K562 (cell line): ENCODE measurements around the gene CLCN1. TPM values are rescaled to one million over a fixed set of nuclear protein-coding genes. Genes with fewer than 3 reads are reported as not detected.
A peak's percentile ranks its signal among the peaks of the same experiment; 100 is the strongest.

Experiments used
- ATAC-seq: fragments of 200-7000 bp; cut with Tn5 transposase; 3 replicates; pipeline ENCODE4 v1.9.1; 2020; ENCODE audit warnings: moderate library complexity
- BruUV-seq: library from RNA; stranded (reverse); fragments of 400-500 nt; replicated peaks from 2 replicates; lab custom pipeline; 2021; lab: Mats Ljungman, UMichigan
- CTCF ChIA-PET: fragments of 300-600 bp; formaldehyde crosslinking; extraction: SDS; loops from one replicate; lab custom pipeline; 2021; ENCODE audit warnings: low intra/inter-chr PET ratio; lab: Yijun Ruan, JAX
- POLR2A ChIA-PET: fragments of 300-600, 350-650 bp; sonication (Branson Sonifier 250); formaldehyde crosslinking; extraction: SDS; loops from one replicate; lab custom pipeline; 2021; ENCODE audit warnings: antibody characterized with exemption, inconsistent platforms; lab: Yijun Ruan, JAX
- DNase-seq, 4 experiments: peaks; one replicate each; pipeline versions ENCODE4 v3.0.0 to v3.0.0-alpha.2; 2011 to 2018; ENCODE audit warnings: low spot score in 3 of 4, mixed read lengths in 3 of 4; ENCODE audit errors: extremely low read depth in 1 of 4
- FAIRE-seq: peaks from 2 replicates; lab custom pipeline; 2011; peaks lifted over from hg19 to GRCh38; lab: Jason Lieb, UNC
- H2AFZ ChIP-seq: 2 replicates; pipeline ENCODE4 v1.6.0; 2011; ENCODE audit warnings: low read depth, low read length, control low read depth, inconsistent platforms
- H3K27ac ChIP-seq: fragments of 200-600 bp; 3 replicates; pipeline ENCODE4 v1.8.0; 2011; ENCODE audit warnings: low read depth, mild to moderate bottlenecking, control low read depth, inconsistent platforms, low read length, moderate library complexity, mixed read lengths; ENCODE audit errors: extremely low read depth
- H3K27me3 ChIP-seq, 2 experiments: fragments of 300-600 bp in 1 of 2; 2 replicates in 1 of 2; 3 replicates in 1 of 2; pipeline versions ENCODE4 v1.6.0 to v1.8.0; 2011; ENCODE audit warnings: inconsistent platforms in 2 of 2, low read length in 2 of 2, mild to moderate bottlenecking in 1 of 2, mixed read lengths in 1 of 2, moderate library complexity in 1 of 2; ENCODE audit not compliant: control insufficient read depth in 2 of 2, insufficient read depth in 2 of 2
- H3K36me3 ChIP-seq: fragments of 300-600 bp; 3 replicates; pipeline ENCODE4 v1.8.0; 2011; ENCODE audit warnings: mild to moderate bottlenecking, low read length, inconsistent platforms; ENCODE audit not compliant: control insufficient read depth, insufficient read depth
- H3K4me1 ChIP-seq, 2 experiments: fragments of 200-600 bp in 1 of 2; replicated peaks in 1 of 2; 2 replicates in 1 of 2; 3 replicates in 1 of 2; pipeline versions ENCODE4 v1.5.1 to v1.8.0; 2011; ENCODE audit warnings: inconsistent platforms in 2 of 2, low read length in 2 of 2, mild to moderate bottlenecking in 1 of 2, mixed read lengths in 1 of 2, moderate library complexity in 1 of 2; ENCODE audit not compliant: control insufficient read depth in 2 of 2, insufficient read depth in 2 of 2
- H3K4me2 ChIP-seq: 2 replicates; pipeline ENCODE4 v1.6.1; 2011; ENCODE audit warnings: low read length, control low read depth, inconsistent platforms, mixed read lengths; ENCODE audit not compliant: insufficient read depth
- H3K4me3 ChIP-seq: fragments of 200-600 bp; sonication (generic), shearing (Covaris generic); 2 replicates; pipeline ENCODE4 v1.5.1; 2016; ENCODE audit warnings: control low read depth, inconsistent platforms
- H3K79me2 ChIP-seq: fragments of 200-600 bp; 3 replicates; pipeline ENCODE4 v1.8.0; 2011; ENCODE audit warnings: low read length, inconsistent platforms; ENCODE audit not compliant: control insufficient read depth, insufficient read depth
- H3K9ac ChIP-seq, 2 experiments: 2 replicates each; pipeline versions ENCODE4 v1.6.0 to v1.6.1; 2011; ENCODE audit warnings: low read depth in 2 of 2, low read length in 2 of 2, control low read depth in 1 of 2, inconsistent platforms in 1 of 2, mild to moderate bottlenecking in 1 of 2, mixed read lengths in 1 of 2; ENCODE audit not compliant: insufficient read depth in 1 of 2
- H3K9me1 ChIP-seq: one replicate; pipeline ENCODE4 v1.6.0; 2011; ENCODE audit warnings: inconsistent platforms, mild to moderate bottlenecking, low read length, moderate library complexity; ENCODE audit not compliant: control insufficient read depth, insufficient read depth
- H3K9me3 ChIP-seq: replicated peaks from 2 replicates; pipeline ENCODE4 v1.5.1; 2011; ENCODE audit warnings: low read depth, low read length, inconsistent platforms; ENCODE audit not compliant: control insufficient read depth, insufficient read depth
- H4K20me1 ChIP-seq: replicated peaks from 2 replicates; pipeline ENCODE4 v1.6.1; 2011; ENCODE audit warnings: low read length, inconsistent platforms, mixed read lengths; ENCODE audit not compliant: control insufficient read depth, insufficient read depth
- CBFA2T3 ChIP-seq: fragments of 450-650 bp; IDR thresholded peaks from 2 replicates; pipeline ENCODE4 v1.6.1; 2017
- CHCHD3 ChIP-seq: fragments of 250-450 bp; sonication (Bioruptor Pico); IDR thresholded peaks from 2 replicates; pipeline ENCODE4 v2.1.2; 2022; ENCODE audit warnings: mild to moderate bottlenecking
- CREM ChIP-seq: IDR thresholded peaks from 2 replicates; pipeline ENCODE4 v1.6.1; 2014; ENCODE audit warnings: antibody characterized with exemption, low read depth
- FOSL1 ChIP-seq: fragments of 200-800 bp; sonication (Bioruptor generic); conservative IDR thresholded peaks from 2 replicates; pipeline ENCODE4 v1.6.1; 2016; ENCODE audit warnings: missing genetic modification characterization, missing compliant biosample characterization
- GABPA ChIP-seq: fragments of 200-800 bp; sonication (Bioruptor generic); conservative IDR thresholded peaks from 2 replicates; pipeline ENCODE4 v1.6.1; 2016; ENCODE audit warnings: low read depth, missing genetic modification characterization, missing compliant biosample characterization
- HEY1 ChIP-seq: fragments of 250-450 bp; sonication (Bioruptor Pico); IDR thresholded peaks from 2 replicates; pipeline ENCODE4 v1.5.0; 2020; ENCODE audit warnings: mild to moderate bottlenecking, moderate library complexity, borderline replicate concordance
- IRF2 ChIP-seq: sonication (generic); formaldehyde crosslinking; IDR thresholded peaks from 2 replicates; pipeline ENCODE4 v1.8.1; 2022; ENCODE audit warnings: mild to moderate bottlenecking, missing genetic modification reagents
- NR1H2 ChIP-seq: sonication (generic); formaldehyde crosslinking; IDR thresholded peaks from 2 replicates; pipeline ENCODE4 v1.4.0; 2020; ENCODE audit warnings: mild to moderate bottlenecking, missing genetic modification reagents
- PCBP2 ChIP-seq: fragments of 200-400 bp; formaldehyde crosslinking; IDR thresholded peaks from 2 replicates; pipeline ENCODE4 v1.6.1; 2018; ENCODE audit warnings: low read length, low read depth, mild to moderate bottlenecking, moderate library complexity; ENCODE audit not compliant: poor library complexity, severe bottlenecking
- POLR2G ChIP-seq: fragments of 200-400 bp; formaldehyde crosslinking; IDR thresholded peaks from 2 replicates; pipeline ENCODE4 v1.6.1; 2017; ENCODE audit warnings: low read depth, mild to moderate bottlenecking, antibody characterized with exemption, low read length, moderate library complexity
- WGBS: fragments of 100-300 bp; shearing (Covaris generic); methylation state at CpG from one replicate; pipeline ENCODE4 v1.1.6; 2016; ENCODE audit warnings: low coverage, mixed read lengths; ENCODE audit not compliant: insufficient coverage; ENCODE audit errors: missing lambda C conversion rate; 5-methylcytosine and 5-hydroxymethylcytosine counted together
- in situ Hi-C: fragments of 300-500 bp; cut with MboI; formaldehyde crosslinking; loops from 4 replicates; pipeline ENCODE4 v1.15.0; 2018; ENCODE audit warnings: inconsistent platforms, mixed read lengths
- intact Hi-C: fragments of 100-400 bp; cut with micrococcal nuclease; formaldehyde crosslinking; loops from 2 replicates; pipeline ENCODE4 v1.14.2; 2022
- polyA plus RNA-seq, 8 experiments: library from polyadenylated mRNA; depleted of rRNA in 4 of 8; stranded (reverse) in 5 of 8; unstranded in 3 of 8; fragments of >200 nt; fragmentation: Nextera tagmentation in 2 of 8; fragmentation: Illumina TruSeq in 1 of 8; extraction: Ambion mirVana in 2 of 8; extraction: Trizol in 1 of 8; gene quantifications; 2 replicates each; pipeline versions ENCODE4 v1.2.1 to v1.2.3, GENCODE V29; 2011 to 2014; ENCODE audit warnings: inconsistent platforms in 1 of 8, missing spikeins in 1 of 8
- total RNA-seq, 7 experiments: library from RNA; depleted of rRNA in 6 of 7; stranded (reverse); fragments of >200 nt in 6 of 7; fragmentation: Illumina TruSeq in 2 of 7; extraction: Trizol in 2 of 7; gene quantifications; 2 replicates each; pipeline versions ENCODE4 v1.2.1 to v1.2.3, GENCODE V29; 2011 to 2021; ENCODE audit warnings: low replicate concordance in 1 of 7
- TF ChIP-seq, protein P1 (sequence below): fragments of 250-450 bp; sonication (Bioruptor Pico); IDR thresholded peaks from 2 replicates; pipeline ENCODE4 v1.8.0; 2022; ENCODE audit warnings: moderate library complexity, mild to moderate bottlenecking, inconsistent platforms
- TF ChIP-seq, protein P2 (sequence below): sonication (generic); formaldehyde crosslinking; IDR thresholded peaks from 2 replicates; pipeline ENCODE4 v1.9.0; 2022; ENCODE audit warnings: mild to moderate bottlenecking, missing genetic modification reagents
- TF ChIP-seq, protein P3 (sequence below): fragments of 450-650 bp; IDR thresholded peaks from 2 replicates; pipeline ENCODE4 v1.6.1; 2018; ENCODE audit not compliant: partially characterized antibody
- TF ChIP-seq, protein P4 (sequence below): fragments of 450-650 bp; formaldehyde crosslinking; IDR thresholded peaks from 2 replicates; pipeline ENCODE4 v1.4.0; 2020; ENCODE audit warnings: mild to moderate bottlenecking, moderate library complexity

Gene CLCN1
- total and polyA plus RNA-seq, 9 of the 15 experiments (the other 6 are each of a cell fraction or from before 2014, with no cell fraction given): 0.01 to 0.11 (median 0.04) TPM; not detected in 4

DNA sequence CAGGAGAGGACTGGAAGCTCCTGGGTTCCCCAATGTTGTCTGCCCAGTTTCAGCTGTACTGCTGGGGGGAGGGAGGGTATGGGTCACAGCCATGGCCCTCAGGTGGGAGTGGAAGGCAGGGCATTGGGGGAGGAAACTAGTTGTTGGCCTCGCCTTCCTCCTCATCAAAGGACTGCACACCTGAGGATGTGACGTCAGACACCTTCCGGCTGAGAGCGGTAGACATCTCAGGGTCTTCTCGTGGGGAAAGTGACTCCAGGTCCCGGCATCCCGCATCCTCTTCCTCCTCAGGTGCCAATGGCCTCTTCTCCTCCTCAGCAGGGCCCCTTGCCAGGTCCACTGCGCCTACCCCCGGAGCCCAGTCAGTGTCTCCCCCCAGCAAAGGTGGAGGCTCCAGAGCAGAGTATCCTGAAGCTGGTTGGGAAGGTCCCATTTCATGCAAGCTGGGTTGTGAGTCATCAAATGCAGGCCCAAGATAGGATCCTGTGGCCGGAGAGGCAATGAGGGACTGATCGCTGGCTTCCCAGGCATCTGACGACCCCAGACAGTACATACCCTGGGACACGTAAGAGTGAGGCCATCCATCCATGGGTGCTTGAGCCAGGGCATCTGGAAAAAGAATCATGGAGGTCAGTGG is 40.6 kb downstream of the CLCN1 start:
- POLR2A ChIA-PET: interaction anchor here (0.6 to 0.7 kb wide), 2 partner anchors 27 to 757 kb away, joined by 3 to 5 read pairs; no protein-coding TSS in a partner anchor
- Histone ChIP-seq H3K9ac (no peak overlapping the region), H3K27ac (no peak overlapping the region), H2AFZ (no peak overlapping the region), H3K4me2 (no peak overlapping the region), H3K79me2 (no peaks in the 10 kb centered on the region), H3K9me3 (no peaks in the 10 kb centered on the region), H3K9me1 (peaks cover 3% of the 10 kb centered on the region), H3K27me3 (peaks cover 67 to 82% of the 10 kb centered on the region in 2 experiments), H3K4me1 (peaks cover 0 to 6% of the 10 kb centered on the region in 2 experiments; a peak in 2 of 5 replicates), H3K4me3 (no peak overlapping the region), H3K36me3 (no peaks in the 10 kb centered on the region), H4K20me1 (peaks cover 9% of the 10 kb centered on the region; the same call in 1 of the 2 replicates)
- CTCF ChIA-PET: no interaction called here
- no peak for FAIRE-seq
- no TSS peak for BruUV-seq
- intact Hi-C loops (no loop called here), in situ Hi-C loops (no loop called here)
- ATAC-seq: no peak
- 7% methylated on average over 13 of the region's 13 CpGs for WGBS
- no peak for DNase-seq
- TF ChIP-seq CREM (peak; percentile 14; the same call in 1 of the 2 replicates), IRF2 (CRISPR knock-in tag) (no peak), CHCHD3 (no peak), NR1H2 (CRISPR knock-in tag) (no peak), CBFA2T3 (no peak), FOSL1 (peak; percentile 82), POLR2G (no peak), PCBP2 (no peak), GABPA (tag) (no peak), HEY1 (CRISPR knock-in tag) (no peak)
- TF ChIP-seq, protein P1, sequence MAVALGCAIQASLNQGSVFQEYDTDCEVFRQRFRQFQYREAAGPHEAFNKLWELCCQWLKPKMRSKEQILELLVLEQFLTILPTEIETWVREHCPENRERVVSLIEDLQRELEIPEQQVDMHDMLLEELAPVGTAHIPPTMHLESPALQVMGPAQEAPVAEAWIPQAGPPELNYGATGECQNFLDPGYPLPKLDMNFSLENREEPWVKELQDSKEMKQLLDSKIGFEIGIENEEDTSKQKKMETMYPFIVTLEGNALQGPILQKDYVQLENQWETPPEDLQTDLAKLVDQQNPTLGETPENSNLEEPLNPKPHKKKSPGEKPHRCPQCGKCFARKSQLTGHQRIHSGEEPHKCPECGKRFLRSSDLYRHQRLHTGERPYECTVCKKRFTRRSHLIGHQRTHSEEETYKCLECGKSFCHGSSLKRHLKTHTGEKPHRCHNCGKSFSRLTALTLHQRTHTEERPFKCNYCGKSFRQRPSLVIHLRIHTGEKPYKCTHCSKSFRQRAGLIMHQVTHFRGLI (CRISPR knock-in tag): no peak
- TF ChIP-seq, protein P2, sequence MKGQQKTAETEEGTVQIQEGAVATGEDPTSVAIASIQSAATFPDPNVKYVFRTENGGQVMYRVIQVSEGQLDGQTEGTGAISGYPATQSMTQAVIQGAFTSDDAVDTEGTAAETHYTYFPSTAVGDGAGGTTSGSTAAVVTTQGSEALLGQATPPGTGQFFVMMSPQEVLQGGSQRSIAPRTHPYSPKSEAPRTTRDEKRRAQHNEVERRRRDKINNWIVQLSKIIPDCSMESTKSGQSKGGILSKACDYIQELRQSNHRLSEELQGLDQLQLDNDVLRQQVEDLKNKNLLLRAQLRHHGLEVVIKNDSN (CRISPR knock-in tag): no peak
- TF ChIP-seq, protein P3, sequence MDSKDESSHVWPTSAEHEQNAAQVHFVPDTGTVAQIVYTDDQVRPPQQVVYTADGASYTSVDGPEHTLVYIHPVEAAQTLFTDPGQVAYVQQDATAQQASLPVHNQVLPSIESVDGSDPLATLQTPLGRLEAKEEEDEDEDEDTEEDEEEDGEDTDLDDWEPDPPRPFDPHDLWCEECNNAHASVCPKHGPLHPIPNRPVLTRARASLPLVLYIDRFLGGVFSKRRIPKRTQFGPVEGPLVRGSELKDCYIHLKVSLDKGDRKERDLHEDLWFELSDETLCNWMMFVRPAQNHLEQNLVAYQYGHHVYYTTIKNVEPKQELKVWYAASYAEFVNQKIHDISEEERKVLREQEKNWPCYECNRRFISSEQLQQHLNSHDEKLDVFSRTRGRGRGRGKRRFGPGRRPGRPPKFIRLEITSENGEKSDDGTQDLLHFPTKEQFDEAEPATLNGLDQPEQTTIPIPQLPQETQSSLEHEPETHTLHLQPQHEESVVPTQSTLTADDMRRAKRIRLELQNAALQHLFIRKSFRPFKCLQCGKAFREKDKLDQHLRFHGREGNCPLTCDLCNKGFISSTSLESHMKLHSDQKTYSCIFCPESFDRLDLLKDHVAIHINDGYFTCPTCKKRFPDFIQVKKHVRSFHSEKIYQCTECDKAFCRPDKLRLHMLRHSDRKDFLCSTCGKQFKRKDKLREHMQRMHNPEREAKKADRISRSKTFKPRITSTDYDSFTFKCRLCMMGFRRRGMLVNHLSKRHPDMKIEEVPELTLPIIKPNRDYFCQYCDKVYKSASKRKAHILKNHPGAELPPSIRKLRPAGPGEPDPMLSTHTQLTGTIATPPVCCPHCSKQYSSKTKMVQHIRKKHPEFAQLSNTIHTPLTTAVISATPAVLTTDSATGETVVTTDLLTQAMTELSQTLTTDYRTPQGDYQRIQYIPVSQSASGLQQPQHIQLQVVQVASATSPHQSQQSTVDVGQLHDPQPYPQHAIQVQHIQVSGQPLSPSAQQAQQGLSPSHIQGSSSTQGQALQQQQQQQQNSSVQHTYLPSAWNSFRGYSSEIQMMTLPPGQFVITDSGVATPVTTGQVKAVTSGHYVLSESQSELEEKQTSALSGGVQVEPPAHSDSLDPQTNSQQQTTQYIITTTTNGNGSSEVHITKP: no peak
- TF ChIP-seq, protein P4, sequence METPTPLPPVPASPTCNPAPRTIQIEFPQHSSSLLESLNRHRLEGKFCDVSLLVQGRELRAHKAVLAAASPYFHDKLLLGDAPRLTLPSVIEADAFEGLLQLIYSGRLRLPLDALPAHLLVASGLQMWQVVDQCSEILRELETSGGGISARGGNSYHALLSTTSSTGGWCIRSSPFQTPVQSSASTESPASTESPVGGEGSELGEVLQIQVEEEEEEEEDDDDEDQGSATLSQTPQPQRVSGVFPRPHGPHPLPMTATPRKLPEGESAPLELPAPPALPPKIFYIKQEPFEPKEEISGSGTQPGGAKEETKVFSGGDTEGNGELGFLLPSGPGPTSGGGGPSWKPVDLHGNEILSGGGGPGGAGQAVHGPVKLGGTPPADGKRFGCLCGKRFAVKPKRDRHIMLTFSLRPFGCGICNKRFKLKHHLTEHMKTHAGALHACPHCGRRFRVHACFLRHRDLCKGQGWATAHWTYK (CRISPR knock-in tag): no peak
